KOPT-K1 (cell line): ENCODE measurements around the gene VSTM2B.

ENCODE experiments used
- H3K27ac ChIP-seq: fragments of 200-600 bp; sonication (generic); 2 replicates; pipeline ENCODE4 v1.5.1; 2016; ENCODE audit warnings: antibody characterized with exemption, mild to moderate bottlenecking, low read depth, low read length; ENCODE audit not compliant: poor library complexity, severe bottlenecking
- H3K36me3 ChIP-seq: fragments of 200-600 bp; sonication (generic); 2 replicates; pipeline ENCODE4 v1.5.1; 2017; ENCODE audit warnings: antibody characterized with exemption, mild to moderate bottlenecking, low read length, moderate library complexity; ENCODE audit not compliant: insufficient read depth
- H3K9me3 ChIP-seq: fragments of 200-600 bp; sonication (generic); 2 replicates; pipeline ENCODE4 v1.5.1; 2017; ENCODE audit warnings: antibody characterized with exemption, low read length, mild to moderate bottlenecking; ENCODE audit not compliant: insufficient read depth, poor library complexity, severe bottlenecking

Gene VSTM2B

GRCh38 chr19:29568036-29569025 is 42.5 kb downstream of the VSTM2B start:
- no peak overlapping the region for H3K27ac ChIP-seq
- no peaks in the 10 kb centered on the region for H3K9me3 ChIP-seq
- no peaks in the 10 kb centered on the region for H3K36me3 ChIP-seq

DNA sequence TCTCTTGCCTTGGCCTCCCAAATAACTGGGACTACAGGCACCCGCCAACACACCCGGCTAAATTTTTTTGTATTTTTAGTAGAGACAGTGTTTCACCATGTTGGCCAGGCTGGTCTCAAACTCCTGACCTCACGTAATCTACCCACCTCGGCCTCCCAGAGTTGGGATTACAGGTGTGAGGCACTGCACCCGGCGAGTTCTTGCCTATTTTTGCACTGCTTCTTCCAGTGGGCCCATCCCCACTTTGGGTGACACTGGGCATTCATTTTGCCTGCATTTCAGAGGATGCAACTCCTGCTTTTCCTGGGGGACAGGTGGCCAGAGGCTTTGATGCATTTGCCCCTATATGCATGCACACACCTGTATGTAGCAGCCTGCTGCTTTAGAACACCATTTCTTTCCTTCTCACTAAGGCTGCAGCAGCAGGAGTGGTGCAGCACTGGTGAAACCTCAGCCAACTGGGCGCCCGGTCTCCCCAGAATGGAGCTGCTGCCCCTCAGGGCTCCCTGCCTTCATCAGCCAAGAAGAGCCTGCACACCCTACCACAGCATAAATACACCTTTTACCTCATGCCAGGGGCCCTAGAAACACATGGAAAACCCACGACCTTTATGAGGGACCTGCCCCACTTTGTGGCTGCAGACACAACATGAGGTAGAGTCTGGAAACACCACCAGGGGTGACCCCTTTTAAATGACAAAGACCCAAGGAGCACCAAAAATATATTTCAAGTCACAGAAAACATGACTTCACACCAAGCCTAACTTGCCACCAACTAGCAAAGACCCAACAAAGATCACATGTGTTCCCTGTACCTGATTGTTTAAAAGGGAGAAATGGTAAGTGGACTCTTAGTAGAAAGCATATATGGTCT is 43.5 kb downstream of the VSTM2B start:
- H3K9me3 ChIP-seq: no peaks in the 10 kb centered on the region
- no peaks in the 10 kb centered on the region for H3K36me3 ChIP-seq
- no peak overlapping the region for H3K27ac ChIP-seq

- no peak overlapping the region for H3K27ac ChIP-seq
- no peaks in the 10 kb centered on the region for H3K36me3 ChIP-seq
These were observed 45.4 kb downstream of the VSTM2B start for GRCh38 chr19:29571181-29571580.

DNA sequence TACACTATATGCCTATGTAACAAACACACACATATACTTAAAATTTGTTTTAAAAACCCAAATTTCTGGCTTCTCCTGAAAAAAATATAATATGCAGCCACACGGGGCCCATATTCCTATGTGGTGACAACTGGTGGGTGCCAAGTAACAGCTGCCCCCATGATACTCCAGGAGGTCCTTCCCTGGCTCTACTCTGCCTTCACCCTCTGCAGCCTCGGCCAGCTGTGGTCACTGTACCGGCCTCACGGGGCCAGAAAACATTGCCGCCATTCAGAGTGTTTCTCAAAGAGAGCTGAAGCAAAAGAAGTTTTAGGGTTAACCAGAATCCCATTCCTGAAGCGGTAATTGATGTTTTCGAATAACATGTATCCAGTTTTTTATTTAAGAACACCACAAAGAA is 47.7 kb downstream of the VSTM2B start:
- no peaks in the 10 kb centered on the region for H3K9me3 ChIP-seq
- H3K27ac ChIP-seq: no peak overlapping the region
- H3K36me3 ChIP-seq: no peaks in the 10 kb centered on the region

More at GRCh38 chr19:29571181-29571580, 45.4 kb downstream of the VSTM2B start:
- H3K9me3 ChIP-seq: no peaks in the 10 kb centered on the region

DNA sequence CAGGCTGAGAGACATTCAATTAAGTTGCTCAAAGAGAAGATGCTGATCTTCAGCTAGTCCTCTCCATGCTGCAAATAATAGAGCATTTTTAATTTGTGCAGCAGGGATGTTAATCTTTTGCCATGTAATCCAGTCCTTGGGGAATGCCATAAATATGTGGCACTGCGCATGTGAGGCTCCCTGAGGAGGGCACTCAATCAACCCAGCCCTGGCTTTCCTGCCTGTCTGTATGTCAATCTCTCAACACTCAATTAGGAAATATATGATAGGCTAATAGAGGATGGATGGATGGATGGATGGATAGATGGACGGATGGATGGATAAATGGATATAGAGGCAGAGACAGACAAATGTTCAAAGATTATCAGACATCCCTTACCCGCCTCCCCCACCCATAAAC is 48.7 kb downstream of the VSTM2B start:
- H3K9me3 ChIP-seq: no peaks in the 10 kb centered on the region
- no peak overlapping the region for H3K27ac ChIP-seq
- H3K36me3 ChIP-seq: no peaks in the 10 kb centered on the region

DNA sequence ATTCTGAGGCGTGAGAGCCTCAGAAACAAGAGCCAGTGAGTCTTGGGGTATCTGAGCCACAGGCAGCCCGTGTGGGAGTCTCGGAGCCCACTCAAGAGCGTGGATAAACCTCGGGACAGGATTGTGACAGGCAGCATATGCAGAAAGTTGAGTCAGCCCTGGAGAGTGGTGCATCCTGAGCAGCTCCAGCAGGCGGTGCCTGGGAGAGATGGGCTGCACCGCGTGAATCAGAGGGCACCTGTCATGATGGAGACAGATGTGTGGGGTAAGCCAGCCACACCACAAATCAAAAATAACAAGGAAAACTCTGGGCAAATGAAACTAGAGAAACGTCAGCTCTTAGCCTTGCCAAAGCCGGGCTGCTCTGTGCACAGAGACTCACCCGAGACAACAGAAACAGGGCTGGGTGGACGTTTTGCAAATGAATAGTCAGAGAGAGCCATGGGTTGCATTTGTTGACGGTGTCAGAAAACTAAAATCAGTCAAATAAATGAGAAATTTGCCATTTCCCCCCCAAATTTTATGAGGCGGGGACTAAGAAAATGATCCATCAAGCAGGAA is 50.3 kb downstream of the VSTM2B start:
- Histone ChIP-seq H3K9me3 (peaks cover 3% of the 10 kb centered on the region), H3K27ac (no peak overlapping the region), H3K36me3 (no peaks in the 10 kb centered on the region)

DNA sequence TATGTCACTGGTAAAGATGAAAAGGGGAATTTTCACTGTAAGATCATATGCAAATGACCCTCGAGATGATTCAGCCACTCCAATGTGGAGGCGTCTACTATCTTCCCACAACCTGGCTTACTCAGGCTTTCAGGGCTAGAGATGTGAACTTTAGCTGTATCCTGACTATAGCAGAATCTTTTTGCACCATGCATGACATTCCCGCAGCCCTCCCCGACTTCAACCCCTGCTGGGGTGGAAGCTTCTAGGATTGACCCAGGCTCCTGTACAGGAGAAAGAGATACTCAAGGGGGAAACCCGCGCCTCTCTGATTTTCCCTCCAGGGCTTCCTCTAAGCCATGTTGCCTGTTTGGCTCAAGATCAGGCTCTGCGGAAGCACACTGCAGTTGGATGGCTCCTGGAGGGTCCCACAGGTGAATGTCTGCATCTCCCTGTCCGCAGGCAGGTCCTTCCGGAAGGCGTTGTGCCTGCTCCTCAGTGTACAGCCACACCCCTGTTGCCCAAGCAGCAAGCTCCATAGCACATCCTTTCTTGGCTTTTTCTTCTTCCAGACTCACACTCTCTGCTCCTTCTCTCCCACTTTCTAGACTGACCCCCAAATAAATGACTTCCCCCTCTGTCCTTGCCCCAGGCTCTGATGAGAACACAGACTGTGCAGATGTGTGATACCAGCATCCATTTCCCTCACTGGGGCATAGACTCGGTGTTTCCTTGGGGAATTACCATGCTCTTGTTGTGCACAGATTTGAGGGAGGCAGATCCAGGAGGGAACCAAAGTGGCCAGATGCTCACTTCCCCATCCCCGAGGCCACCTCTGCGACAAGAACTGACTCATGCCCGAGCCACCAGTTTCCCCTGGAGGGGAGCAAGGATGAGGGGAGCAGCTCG is 51.2 kb downstream of the VSTM2B start:
- no peaks in the 10 kb centered on the region for H3K36me3 ChIP-seq
- no peak overlapping the region for H3K27ac ChIP-seq
- peaks cover 7% of the 10 kb centered on the region for H3K9me3 ChIP-seq

DNA sequence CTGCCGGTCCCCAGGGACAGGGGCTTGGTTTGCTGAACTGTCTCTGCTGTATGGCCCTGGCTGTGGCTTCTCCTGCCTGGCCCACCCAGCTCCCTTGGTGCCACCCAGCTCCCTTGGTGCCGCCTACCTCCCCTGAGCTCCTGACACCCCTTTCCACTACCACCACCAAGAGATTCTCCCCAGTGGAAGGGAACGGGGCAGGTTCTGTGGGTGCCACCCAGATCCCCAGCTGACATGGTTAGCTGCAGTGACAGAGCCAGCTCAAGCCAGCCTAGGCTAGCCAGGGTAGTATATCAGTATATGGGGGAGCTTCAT is 51.8 kb downstream of the VSTM2B start:
- no peak overlapping the region for H3K27ac ChIP-seq
- no peaks in the 10 kb centered on the region for H3K36me3 ChIP-seq
- H3K9me3 ChIP-seq: peaks cover 7% of the 10 kb centered on the region

GRCh38 chr19:29578349-29578748 is 52.6 kb downstream of the VSTM2B start:
- Histone ChIP-seq H3K27ac (no peak overlapping the region), H3K9me3 (peaks cover 7% of the 10 kb centered on the region), H3K36me3 (no peaks in the 10 kb centered on the region)

GRCh38 chr19:29579308-29579910 is 53.6 kb downstream of the VSTM2B start:
- no peak overlapping the region for H3K27ac ChIP-seq
- H3K36me3 ChIP-seq: no peaks in the 10 kb centered on the region
- peaks cover 7% of the 10 kb centered on the region for H3K9me3 ChIP-seq

DNA sequence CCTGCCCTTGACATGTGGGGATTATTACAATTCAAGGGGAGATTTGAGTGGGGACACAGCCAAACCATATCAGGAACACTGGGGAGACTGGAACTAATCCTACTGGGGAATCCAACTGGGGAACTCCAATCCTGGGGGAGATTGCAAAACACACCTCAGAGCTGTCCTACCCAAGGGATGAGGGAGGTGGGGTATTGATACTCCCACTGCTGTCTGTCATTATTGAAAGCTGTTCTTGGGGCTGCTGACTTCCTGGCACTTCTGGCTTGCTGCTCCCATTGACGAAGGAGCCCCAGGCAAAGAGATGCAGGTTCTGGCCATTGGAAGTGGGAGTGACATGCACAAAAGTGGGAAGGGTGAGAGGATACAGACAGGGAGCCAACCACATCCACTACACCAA is 55.6 kb downstream of the VSTM2B start:
- Histone ChIP-seq H3K36me3 (no peaks in the 10 kb centered on the region), H3K27ac (no peak overlapping the region), H3K9me3 (peaks cover 7% of the 10 kb centered on the region)

DNA sequence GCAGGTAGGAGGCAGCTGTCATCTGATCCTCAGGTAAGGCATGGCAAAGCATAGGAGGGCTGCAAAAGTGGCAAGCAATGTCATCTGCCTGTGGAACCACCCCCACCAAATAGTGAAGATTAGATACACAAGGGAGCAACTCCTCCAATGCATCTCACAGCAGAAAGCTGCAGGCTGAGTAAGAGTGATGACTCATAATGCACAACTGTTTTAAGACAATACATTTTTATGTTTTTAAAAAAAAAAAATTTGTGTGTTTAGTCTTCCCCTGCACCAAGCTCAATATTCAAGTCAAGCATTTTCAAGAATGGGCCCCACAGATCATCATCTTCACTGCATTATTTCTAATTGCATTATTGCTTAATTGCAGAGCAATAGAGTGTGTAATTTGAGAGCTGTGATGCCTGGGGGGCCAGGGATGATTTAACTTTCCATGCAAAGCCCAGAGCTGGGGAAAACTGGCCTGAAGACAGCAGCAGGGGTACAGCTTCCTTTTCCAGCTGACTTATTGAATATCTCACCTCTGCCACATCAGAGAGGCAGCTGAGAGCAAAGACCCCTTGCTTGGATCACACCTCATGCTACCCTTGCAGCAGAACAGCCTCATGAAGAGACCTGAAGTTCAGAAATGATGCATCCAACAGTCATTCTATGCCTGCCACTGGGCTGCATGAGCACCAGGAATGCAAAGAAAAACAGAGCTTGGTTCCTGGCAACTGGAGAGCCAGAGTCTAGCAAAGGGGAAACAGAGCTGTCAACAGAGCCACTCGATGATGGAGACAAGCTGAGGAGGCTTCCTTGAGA is 57.6 kb downstream of the VSTM2B start:
- peaks cover 12% of the 10 kb centered on the region for H3K9me3 ChIP-seq
- no peaks in the 10 kb centered on the region for H3K36me3 ChIP-seq
- no peak overlapping the region for H3K27ac ChIP-seq

DNA sequence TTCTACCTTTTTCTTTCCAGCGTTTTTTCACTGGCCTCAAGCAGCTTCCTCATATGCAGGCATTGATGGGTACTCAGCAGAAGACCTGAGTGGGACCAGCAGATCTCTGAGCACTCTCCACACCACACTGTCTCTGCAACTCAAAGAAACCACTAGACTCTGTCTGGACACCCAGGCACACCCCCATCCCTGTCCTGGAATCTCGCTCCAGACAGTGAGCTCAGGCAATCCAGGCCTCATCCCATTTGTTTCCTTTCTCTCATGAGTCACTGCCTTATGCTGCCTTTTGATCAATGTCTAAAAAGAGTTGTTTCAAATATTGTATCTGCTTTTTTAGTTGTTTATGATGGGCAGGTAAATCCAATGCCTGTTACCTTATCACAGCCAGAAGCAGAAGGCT is 60.6 kb downstream of the VSTM2B start:
- H3K36me3 ChIP-seq: no peaks in the 10 kb centered on the region
- no peak overlapping the region for H3K27ac ChIP-seq
- H3K9me3 ChIP-seq: peaks cover 25% of the 10 kb centered on the region
